ENCODE measurements around the gene SORCS1. TPM values are rescaled to one million over a fixed set of nuclear protein-coding genes. Genes with fewer than 3 reads are reported as not detected.

The SORCS1 gene
- total and polyA plus RNA-seq, 2 experiments from 2014 or later: 45.6 to 73.0 TPM

- TF ChIP-seq, protein P1, sequence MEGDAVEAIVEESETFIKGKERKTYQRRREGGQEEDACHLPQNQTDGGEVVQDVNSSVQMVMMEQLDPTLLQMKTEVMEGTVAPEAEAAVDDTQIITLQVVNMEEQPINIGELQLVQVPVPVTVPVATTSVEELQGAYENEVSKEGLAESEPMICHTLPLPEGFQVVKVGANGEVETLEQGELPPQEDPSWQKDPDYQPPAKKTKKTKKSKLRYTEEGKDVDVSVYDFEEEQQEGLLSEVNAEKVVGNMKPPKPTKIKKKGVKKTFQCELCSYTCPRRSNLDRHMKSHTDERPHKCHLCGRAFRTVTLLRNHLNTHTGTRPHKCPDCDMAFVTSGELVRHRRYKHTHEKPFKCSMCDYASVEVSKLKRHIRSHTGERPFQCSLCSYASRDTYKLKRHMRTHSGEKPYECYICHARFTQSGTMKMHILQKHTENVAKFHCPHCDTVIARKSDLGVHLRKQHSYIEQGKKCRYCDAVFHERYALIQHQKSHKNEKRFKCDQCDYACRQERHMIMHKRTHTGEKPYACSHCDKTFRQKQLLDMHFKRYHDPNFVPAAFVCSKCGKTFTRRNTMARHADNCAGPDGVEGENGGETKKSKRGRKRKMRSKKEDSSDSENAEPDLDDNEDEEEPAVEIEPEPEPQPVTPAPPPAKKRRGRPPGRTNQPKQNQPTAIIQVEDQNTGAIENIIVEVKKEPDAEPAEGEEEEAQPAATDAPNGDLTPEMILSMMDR (IDR thresholded peaks at IDR 0.05; ENCODE audit: low read depth, low read length): no peak
- DNase-seq (ENCODE audit: low read depth in 1 of 2, low spot score in 1 of 2): peak in 1 of 2 donors; percentile 55
- Histone ChIP-seq H3K36me3 (no peaks in the 10 kb centered on the region), H3K4me1 (ENCODE audit: low read depth) (peaks cover 17% of the 10 kb centered on the region), H3K27ac (peak overlapping the region; percentile 21), H3K9me3 (ENCODE audit: low read depth) (no peaks in the 10 kb centered on the region), H3K27me3 (no peaks in the 10 kb centered on the region), H3K4me3 (no peak overlapping the region)
Measured at GRCh38 chr10:106925191-106925590, 239.3 kb downstream of the SORCS1 start.

DNA sequence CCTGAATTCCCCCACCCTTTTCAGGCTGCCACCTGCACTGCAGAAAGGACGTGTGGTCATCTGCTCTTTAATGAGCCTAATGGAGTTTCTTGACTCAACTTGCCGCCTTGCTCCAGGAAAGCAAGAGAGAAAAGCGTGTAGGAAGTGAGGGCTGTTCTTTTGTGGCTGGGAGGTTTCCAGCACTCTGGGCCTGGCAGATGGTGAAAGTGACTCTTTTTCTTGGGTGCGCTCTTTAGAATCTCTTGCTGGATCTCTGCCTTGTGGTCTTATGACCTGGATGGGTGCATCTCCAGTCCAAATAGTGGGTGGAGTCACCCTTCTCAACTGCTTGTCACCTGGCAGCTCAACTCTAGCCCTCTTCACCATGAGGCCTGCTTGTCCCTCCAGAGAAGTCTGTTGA is 244.0 kb downstream of the SORCS1 start:
- TF ChIP-seq, protein P1 (IDR thresholded peaks at IDR 0.05; ENCODE audit: low read depth, low read length): no peak
- no peak for DNase-seq (ENCODE audit: low read depth in 1 of 2, low spot score in 1 of 2)

DNA sequence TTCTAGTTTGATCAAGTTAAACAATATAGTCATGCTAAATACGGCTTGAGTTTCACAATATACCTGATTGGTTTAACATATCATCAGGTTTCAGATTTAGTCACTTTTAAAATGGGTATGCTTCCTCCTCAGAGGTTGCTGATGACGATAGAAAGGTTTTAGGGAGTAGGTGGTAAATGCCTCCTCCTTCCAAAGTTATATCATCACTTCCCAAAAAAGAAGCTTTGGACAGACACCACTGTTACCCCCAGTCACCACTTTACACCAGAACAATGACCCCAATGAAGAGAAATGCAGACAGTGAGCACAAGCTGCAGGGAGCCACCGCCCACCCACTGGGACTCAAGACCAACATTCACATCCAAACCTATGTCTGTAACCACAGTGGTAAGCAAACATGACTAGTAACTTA is 244.6 kb downstream of the SORCS1 start:
- Histone ChIP-seq H3K36me3 (no peaks in the 10 kb centered on the region), H3K27me3 (no peaks in the 10 kb centered on the region), H3K9me3 (ENCODE audit: low read depth) (no peaks in the 10 kb centered on the region), H3K4me1 (ENCODE audit: low read depth) (peaks cover 30% of the 10 kb centered on the region), H3K4me3 (no peak overlapping the region), H3K27ac (no peak overlapping the region)
- DNase-seq (ENCODE audit: low read depth in 1 of 2, low spot score in 1 of 2): no peak
- TF ChIP-seq, protein P1 (IDR thresholded peaks at IDR 0.05; ENCODE audit: low read depth, low read length): no peak

More for the DNA sequence above, 244.0 kb downstream of the SORCS1 start:
- Histone ChIP-seq H3K4me3 (no peak overlapping the region), H3K4me1 (ENCODE audit: low read depth) (peaks cover 30% of the 10 kb centered on the region), H3K27ac (no peak overlapping the region), H3K9me3 (ENCODE audit: low read depth) (no peaks in the 10 kb centered on the region), H3K27me3 (no peaks in the 10 kb centered on the region), H3K36me3 (no peaks in the 10 kb centered on the region)

GRCh38 chr10:106917452-106918055 is 247.0 kb downstream of the SORCS1 start:
- Histone ChIP-seq H3K36me3 (no peaks in the 10 kb centered on the region), H3K27ac (peak overlapping the region; percentile 54), H3K9me3 (ENCODE audit: low read depth) (no peaks in the 10 kb centered on the region), H3K4me1 (ENCODE audit: low read depth) (peaks cover 34% of the 10 kb centered on the region), H3K27me3 (no peaks in the 10 kb centered on the region), H3K4me3 (no peak overlapping the region)
- peak in 1 of 2 donors; percentile 61 for DNase-seq (ENCODE audit: low read depth in 1 of 2, low spot score in 1 of 2)
- TF ChIP-seq, protein P1 (IDR thresholded peaks at IDR 0.05; ENCODE audit: low read depth, low read length): no peak

- H3K27me3 ChIP-seq: no peaks in the 10 kb centered on the region
- H3K36me3 ChIP-seq: no peaks in the 10 kb centered on the region
- peak overlapping the region; percentile 70 for H3K27ac ChIP-seq
- no peaks in the 10 kb centered on the region for H3K9me3 ChIP-seq (ENCODE audit: low read depth)
- TF ChIP-seq, protein P1 (IDR thresholded peaks at IDR 0.05; ENCODE audit: low read depth, low read length): no peak
- DNase-seq (ENCODE audit: low read depth in 1 of 2, low spot score in 1 of 2): no peak
- no peak overlapping the region for H3K4me3 ChIP-seq
- H3K4me1 ChIP-seq (ENCODE audit: low read depth): peaks cover 45% of the 10 kb centered on the region
Measured at GRCh38 chr10:106914016-106914415, 250.5 kb downstream of the SORCS1 start.
